H1 (cell line): ENCODE measurements around the gene KYNU. TPM values are rescaled to one million over a fixed set of nuclear protein-coding genes. Genes with fewer than 3 reads are reported as not detected.
"Not testable (repeated sequence)": the region's sequence is repeated elsewhere in the genome, so short reads cannot be mapped to it uniquely, and the experiment has no call there.

Source experiments
- CTCF ChIA-PET: fragments of 300-600 bp; sonication (Branson Sonifier 250); formaldehyde crosslinking; loops from one replicate; lab custom pipeline; 2021; ENCODE audit not compliant: partially characterized antibody; lab: Charles Lee
- POLR2A ChIA-PET: fragments of 300-600 bp; sonication (Branson Sonifier 250); formaldehyde crosslinking; loops from one replicate; lab custom pipeline; 2021; ENCODE audit warnings: inconsistent platforms; ENCODE audit not compliant: partially characterized antibody; lab: Charles Lee
- DNase-seq, 2 experiments: peaks; one replicate each; pipeline versions ENCODE4 v3.0.0 to v3.0.0-alpha.2; 2010 to 2022; ENCODE audit warnings: low spot score in 2 of 2, low read depth in 1 of 2, mixed read lengths in 1 of 2
- FAIRE-seq: peaks from 2 replicates; lab custom pipeline; 2011; peaks lifted over from hg19 to GRCh38; lab: Jason Lieb, UNC
- H2AFZ ChIP-seq: 2 replicates; pipeline ENCODE4 v1.8.1; 2012; ENCODE audit warnings: low read length, inconsistent platforms
- H2AK5ac ChIP-seq: 2 replicates; pipeline ENCODE4 v1.6.1; 2013; ENCODE audit warnings: low read depth, low read length
- H2BK120ac ChIP-seq: replicated peaks from 2 replicates; pipeline ENCODE3; 2013; ENCODE audit warnings: low read depth, low read length, inconsistent platforms
- H2BK12ac ChIP-seq: 2 replicates; pipeline ENCODE4 v1.6.1; 2013; ENCODE audit warnings: low read depth, low read length
- H2BK15ac ChIP-seq: 2 replicates; pipeline ENCODE4 v1.6.1; 2013; ENCODE audit warnings: low read length
- H2BK20ac ChIP-seq: 2 replicates; pipeline ENCODE4 v1.6.1; 2013; ENCODE audit warnings: low read length
- H2BK5ac ChIP-seq: 2 replicates; pipeline ENCODE4 v1.6.1; 2013; ENCODE audit warnings: low read depth, low read length
- H3K14ac ChIP-seq: 2 replicates; pipeline ENCODE4 v1.6.1; 2013; ENCODE audit warnings: inconsistent platforms; ENCODE audit not compliant: insufficient read length
- H3K18ac ChIP-seq: 2 replicates; pipeline ENCODE4 v1.6.1; 2013; ENCODE audit warnings: low read length; ENCODE audit errors: extremely low read depth
- H3K23ac ChIP-seq: 2 replicates; pipeline ENCODE4 v1.6.1; 2013; ENCODE audit warnings: inconsistent platforms; ENCODE audit not compliant: insufficient read length
- H3K23me2 ChIP-seq: 2 replicates; pipeline ENCODE4 v1.6.1; 2013; ENCODE audit warnings: low read depth, low read length
- H3K27ac ChIP-seq: 2 replicates; pipeline ENCODE4 v1.6.1; 2011; ENCODE audit warnings: low read depth, low read length, inconsistent platforms
- H3K27me3 ChIP-seq, 4 experiments: replicated peaks in 1 of 4; 1 replicate in 1 of 4; 2 replicates in 3 of 4; pipeline versions ENCODE4 v1.6.1 to v1.8.1; 2011 to 2013; ENCODE audit warnings: low read length in 3 of 4, mild to moderate bottlenecking in 3 of 4, inconsistent platforms in 2 of 4, mixed read lengths in 2 of 4, moderate library complexity in 1 of 4; ENCODE audit not compliant: control insufficient read depth in 3 of 4, insufficient read depth in 3 of 4; ENCODE audit errors: extremely low read depth in 1 of 4
- H3K36me3 ChIP-seq, 4 experiments: 2 replicates each; pipeline versions ENCODE4 v1.6.1 to v1.8.1; 2011 to 2013; ENCODE audit warnings: mild to moderate bottlenecking in 4 of 4, low read length in 3 of 4, moderate library complexity in 2 of 4, control low read depth in 1 of 4, inconsistent platforms in 1 of 4; ENCODE audit not compliant: insufficient read depth in 4 of 4, control insufficient read depth in 2 of 4
- H3K4ac ChIP-seq: replicated peaks from 2 replicates; pipeline ENCODE3; 2013; ENCODE audit warnings: low read length, low read depth, mixed read lengths, inconsistent platforms; ENCODE audit not compliant: insufficient read length
- H3K4me1 ChIP-seq, 4 experiments: replicated peaks in 1 of 4; 1 replicate in 1 of 4; 2 replicates in 3 of 4; pipeline versions ENCODE4 v1.6.1 to v1.8.1; 2011 to 2013; ENCODE audit warnings: low read length in 3 of 4, inconsistent platforms in 2 of 4, mixed read lengths in 1 of 4; ENCODE audit not compliant: insufficient read depth in 4 of 4, control insufficient read depth in 3 of 4
- H3K4me2 ChIP-seq, 2 experiments: 2 replicates each; pipeline versions ENCODE4 v1.6.1 to v1.8.1; 2011 to 2013; ENCODE audit warnings: low read depth in 2 of 2, low read length in 2 of 2, control low read depth in 1 of 2, inconsistent platforms in 1 of 2, mild to moderate bottlenecking in 1 of 2; ENCODE audit not compliant: insufficient read depth in 1 of 2
- H3K4me3 ChIP-seq, 4 experiments: fragments of 200-600, 300-600 bp in 1 of 4; sonication (generic), shearing (Covaris generic), sonication (Bioruptor Twin) in 1 of 4; 2 replicates each; pipeline versions ENCODE4 v1.5.1 to v1.8.1; 2011 to 2016; ENCODE audit warnings: low read length in 4 of 4, low read depth in 3 of 4, control low read depth in 2 of 4, inconsistent platforms in 2 of 4, mild to moderate bottlenecking in 2 of 4, mixed read lengths in 1 of 4, moderate library complexity in 1 of 4; ENCODE audit not compliant: insufficient read depth in 2 of 4; ENCODE audit errors: extremely low read depth in 1 of 4
- H3K56ac ChIP-seq: replicated peaks from 2 replicates; pipeline ENCODE3; 2013; ENCODE audit warnings: low read depth, mild to moderate bottlenecking, mixed read lengths, low read length, inconsistent platforms; ENCODE audit not compliant: insufficient read length
- H3K79me1 ChIP-seq: 2 replicates; pipeline ENCODE4 v1.6.1; 2013; ENCODE audit warnings: low read depth, low read length, control low read depth
- H3K79me2 ChIP-seq, 2 experiments: 2 replicates each; pipeline versions ENCODE4 v1.6.1 to v1.8.1; 2012 to 2013; ENCODE audit warnings: low read length in 2 of 2, mild to moderate bottlenecking in 2 of 2, inconsistent platforms in 1 of 2; ENCODE audit not compliant: insufficient read depth in 2 of 2, control insufficient read depth in 1 of 2
- H3K9ac ChIP-seq, 4 experiments: replicated peaks in 1 of 4; 1 replicate in 1 of 4; 2 replicates in 3 of 4; pipeline versions ENCODE4 v1.6.1 to v1.8.1; 2011 to 2013; ENCODE audit warnings: low read depth in 3 of 4, low read length in 3 of 4, control low read depth in 2 of 4, mild to moderate bottlenecking in 2 of 4, moderate library complexity in 2 of 4, inconsistent platforms in 1 of 4; ENCODE audit errors: extremely low read depth in 1 of 4
- H3K9me3 ChIP-seq, 2 experiments: 2 replicates each; pipeline versions ENCODE4 v1.6.1 to v1.8.1; 2012 to 2013; ENCODE audit warnings: mild to moderate bottlenecking in 2 of 2, moderate library complexity in 2 of 2, control low read depth in 1 of 2, inconsistent platforms in 1 of 2, low read depth in 1 of 2, low read length in 1 of 2, mixed read lengths in 1 of 2; ENCODE audit not compliant: insufficient read depth in 2 of 2
- H4K20me1 ChIP-seq, 2 experiments: replicated peaks in 1 of 2; 2 replicates each; pipeline versions ENCODE3 to v1.8.1; 2011 to 2013; ENCODE audit warnings: inconsistent platforms in 2 of 2, low read length in 2 of 2, mild to moderate bottlenecking in 1 of 2; ENCODE audit not compliant: insufficient read depth in 2 of 2, control insufficient read depth in 1 of 2
- H4K5ac ChIP-seq: 2 replicates; pipeline ENCODE4 v1.6.1; 2013; ENCODE audit warnings: low read length, low read depth, mixed read lengths, inconsistent platforms; ENCODE audit not compliant: insufficient read length
- H4K8ac ChIP-seq: 2 replicates; pipeline ENCODE4 v1.8.0; 2013; ENCODE audit warnings: mild to moderate bottlenecking, moderate library complexity, low read length, inconsistent platforms; ENCODE audit not compliant: insufficient read depth; ENCODE audit errors: extremely low read depth
- H4K91ac ChIP-seq: replicated peaks from 2 replicates; pipeline ENCODE3; 2013; ENCODE audit warnings: low read length, mixed read lengths, inconsistent platforms; ENCODE audit not compliant: insufficient read length
- HDAC2 ChIP-seq, 2 experiments: fragments of 300-600 bp in 1 of 2; sonication (generic) in 1 of 2; IDR thresholded peaks; 2 replicates each; pipeline ENCODE4 v1.6.1; 2011 to 2012; ENCODE audit warnings: low read depth in 2 of 2, low read length in 2 of 2, mild to moderate bottlenecking in 2 of 2, moderate library complexity in 2 of 2, borderline replicate concordance in 1 of 2, inconsistent platforms in 1 of 2
- KDM1A ChIP-seq: fragments of 200-600, 300-600 bp; sonication (generic); IDR thresholded peaks from 2 replicates; pipeline ENCODE4 v1.7.1; 2016; ENCODE audit warnings: mild to moderate bottlenecking, low read length, borderline replicate concordance
- POU5F1 ChIP-seq: IDR thresholded peaks from 2 replicates; pipeline ENCODE4 v1.6.1; 2011; ENCODE audit warnings: low read depth, mild to moderate bottlenecking, low read length, moderate library complexity
- RXRA ChIP-seq: IDR thresholded peaks from 2 replicates; pipeline ENCODE4 v1.6.1; 2011; ENCODE audit warnings: low read depth, mild to moderate bottlenecking, low read length, moderate library complexity; ENCODE audit not compliant: insufficient read depth
- WGBS, 2 experiments: shearing (Covaris generic) in 1 of 2; methylation state at CpG; one replicate each; pipeline versions ENCODE4 v1.1.6 to v1.1.7; 2013 to 2015; ENCODE audit warnings: low lambda C conversion rate in 2 of 2, mixed read lengths in 2 of 2, inconsistent platforms in 1 of 2, low coverage in 1 of 2, missing lambda C conversion rate in 1 of 2; ENCODE audit not compliant: insufficient replicate concordance in 2 of 2, insufficient coverage in 1 of 2, insufficient read length in 1 of 2; ENCODE audit errors: extremely low coverage in 1 of 2, missing lambda C conversion rate in 1 of 2; 5-methylcytosine and 5-hydroxymethylcytosine counted together
- polyA plus RNA-seq, 7 experiments: library from polyadenylated mRNA; depleted of rRNA in 3 of 7; stranded (reverse) in 5 of 7; unstranded in 2 of 7; fragments of >200 nt in 5 of 7; fragments of 200-250 nt in 2 of 7; gene quantifications; 1 replicate in 5 of 7; 2 replicates in 1 of 7; 4 replicates in 1 of 7; pipeline versions ENCODE4 v1.2.1 to v1.2.3, GENCODE V29; 2011 to 2013; ENCODE audit warnings: missing spikeins in 2 of 7, mixed read lengths in 2 of 7
- total RNA-seq: library from RNA; stranded (reverse); fragmentation: NEBNext Ultra II Directional; extraction: Animal tissue kit (Norgen Biotek cat#: 25700); gene quantifications from 2 replicates; pipeline ENCODE4 v1.2.1, GENCODE V29; 2021
- TF ChIP-seq, protein P1 (sequence below), 3 experiments: IDR thresholded peaks; 1 replicate in 2 of 3; 2 replicates in 1 of 3; pipeline versions ENCODE4 v1.5.1 to v1.6.1; 2011; ENCODE audit warnings: low read length in 3 of 3, mild to moderate bottlenecking in 3 of 3, inconsistent platforms in 2 of 3, low read depth in 1 of 3, moderate library complexity in 1 of 3; ENCODE audit not compliant: insufficient read depth in 1 of 3; ENCODE audit errors: control extremely low read depth in 1 of 3

KYNU gene
- total and polyA plus RNA-seq, 2 of the 8 experiments (the other 6 are each of a cell fraction or from before 2014, with no cell fraction given) = 0.09 to 0.13 TPM

DNA sequence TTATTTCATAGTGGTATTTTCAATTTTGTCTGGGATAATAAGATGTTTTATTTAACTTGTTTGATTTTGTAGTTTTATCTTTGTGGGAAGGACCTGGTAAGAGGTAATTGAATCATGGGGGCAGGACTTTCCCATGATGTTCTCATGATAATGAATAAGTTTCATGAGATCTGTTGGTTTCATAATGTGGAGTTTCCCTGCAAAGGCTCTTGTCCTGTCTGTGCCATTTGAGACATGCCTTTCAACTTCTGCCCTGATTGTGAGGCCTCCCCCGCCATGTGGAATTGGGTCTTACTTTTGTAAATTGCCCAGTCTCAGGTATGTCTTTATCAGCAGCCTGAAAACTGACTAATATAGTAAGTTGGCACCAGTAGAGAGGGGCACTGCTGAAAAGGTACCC is 174.0 kb downstream of the KYNU start (continued):
- no peak for TF ChIP-seq HDAC2 (IDR thresholded peaks at IDR 0.05; ENCODE audit: borderline replicate concordance in 1 of 2, low read depth in 2 of 2, low read length in 2 of 2)
- no peak for TF ChIP-seq KDM1A
- TF ChIP-seq POU5F1 = no peak
- TF ChIP-seq, protein P1, sequence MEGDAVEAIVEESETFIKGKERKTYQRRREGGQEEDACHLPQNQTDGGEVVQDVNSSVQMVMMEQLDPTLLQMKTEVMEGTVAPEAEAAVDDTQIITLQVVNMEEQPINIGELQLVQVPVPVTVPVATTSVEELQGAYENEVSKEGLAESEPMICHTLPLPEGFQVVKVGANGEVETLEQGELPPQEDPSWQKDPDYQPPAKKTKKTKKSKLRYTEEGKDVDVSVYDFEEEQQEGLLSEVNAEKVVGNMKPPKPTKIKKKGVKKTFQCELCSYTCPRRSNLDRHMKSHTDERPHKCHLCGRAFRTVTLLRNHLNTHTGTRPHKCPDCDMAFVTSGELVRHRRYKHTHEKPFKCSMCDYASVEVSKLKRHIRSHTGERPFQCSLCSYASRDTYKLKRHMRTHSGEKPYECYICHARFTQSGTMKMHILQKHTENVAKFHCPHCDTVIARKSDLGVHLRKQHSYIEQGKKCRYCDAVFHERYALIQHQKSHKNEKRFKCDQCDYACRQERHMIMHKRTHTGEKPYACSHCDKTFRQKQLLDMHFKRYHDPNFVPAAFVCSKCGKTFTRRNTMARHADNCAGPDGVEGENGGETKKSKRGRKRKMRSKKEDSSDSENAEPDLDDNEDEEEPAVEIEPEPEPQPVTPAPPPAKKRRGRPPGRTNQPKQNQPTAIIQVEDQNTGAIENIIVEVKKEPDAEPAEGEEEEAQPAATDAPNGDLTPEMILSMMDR (IDR thresholded peaks at IDR 0.05; ENCODE audit: control extremely low read depth in 1 of 3, insufficient read depth in 1 of 3, low read depth in 1 of 3, low read length in 3 of 3) = no peak
- no peak for TF ChIP-seq RXRA

DNA sequence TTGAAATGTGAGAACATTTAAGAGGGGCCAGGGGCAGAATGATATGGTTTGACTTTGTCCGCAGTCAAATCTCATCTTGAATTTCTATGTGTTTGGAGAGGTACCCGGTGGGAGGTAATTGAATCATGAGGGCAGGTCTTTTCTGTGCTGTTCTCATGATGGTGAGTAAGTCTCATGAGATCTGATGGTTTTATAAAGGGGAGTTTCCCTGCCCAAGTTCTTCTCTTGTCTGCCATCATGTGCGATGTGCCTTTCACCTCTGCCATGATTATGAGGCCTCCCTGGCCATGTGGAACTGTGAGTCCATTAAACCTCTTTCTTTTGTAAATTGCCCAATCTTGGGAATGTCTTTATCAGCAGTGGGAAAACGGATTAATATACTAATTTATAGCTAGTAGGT is 176.0 kb downstream of the KYNU start:
- H2BK12ac ChIP-seq, H3K23me2 ChIP-seq, H3K27ac ChIP-seq, H3K4ac ChIP-seq, POLR2A ChIA-PET, H3K9ac ChIP-seq, H4K5ac ChIP-seq, CTCF ChIA-PET, H2BK20ac ChIP-seq, H3K79me1 ChIP-seq, H3K56ac ChIP-seq, H3K18ac ChIP-seq, H3K14ac ChIP-seq, H2BK15ac ChIP-seq, H4K20me1 ChIP-seq, H3K4me2 ChIP-seq, H3K23ac ChIP-seq, H2AFZ ChIP-seq, H3K4me3 ChIP-seq, H3K36me3 ChIP-seq, H2AK5ac ChIP-seq, FAIRE-seq, H3K27me3 ChIP-seq, H3K4me1 ChIP-seq, H4K8ac ChIP-seq, H3K79me2 ChIP-seq, H4K91ac ChIP-seq, DNase-seq, H2BK120ac ChIP-seq, H2BK5ac ChIP-seq: not testable (repeated sequence)
- peaks cover 5 to 16% of the 10 kb centered on the region in 2 experiments; a peak in 3 of 4 replicates for H3K9me3 ChIP-seq
- WGBS, 2 experiments = 96% methylated on average over 4 of the region's 4 CpGs; no CpG with 5 or more reads in 1 of the 2 experiments
